Germinal center (tissue), 1 donor: ENCODE results near the gene SLC35E2B.
A peak's percentile ranks its signal among the peaks of the same experiment; 100 is the strongest.
"Not testable (repeated sequence)": the region's sequence is repeated elsewhere in the genome, so short reads cannot be mapped to it uniquely, and the experiment has no call there.

Source experiments
- DNase-seq: peaks from one replicate; pipeline ENCODE4 v3.0.0; 2012; ENCODE audit warnings: mixed read lengths, low spot score

SLC35E2B gene

DNA sequence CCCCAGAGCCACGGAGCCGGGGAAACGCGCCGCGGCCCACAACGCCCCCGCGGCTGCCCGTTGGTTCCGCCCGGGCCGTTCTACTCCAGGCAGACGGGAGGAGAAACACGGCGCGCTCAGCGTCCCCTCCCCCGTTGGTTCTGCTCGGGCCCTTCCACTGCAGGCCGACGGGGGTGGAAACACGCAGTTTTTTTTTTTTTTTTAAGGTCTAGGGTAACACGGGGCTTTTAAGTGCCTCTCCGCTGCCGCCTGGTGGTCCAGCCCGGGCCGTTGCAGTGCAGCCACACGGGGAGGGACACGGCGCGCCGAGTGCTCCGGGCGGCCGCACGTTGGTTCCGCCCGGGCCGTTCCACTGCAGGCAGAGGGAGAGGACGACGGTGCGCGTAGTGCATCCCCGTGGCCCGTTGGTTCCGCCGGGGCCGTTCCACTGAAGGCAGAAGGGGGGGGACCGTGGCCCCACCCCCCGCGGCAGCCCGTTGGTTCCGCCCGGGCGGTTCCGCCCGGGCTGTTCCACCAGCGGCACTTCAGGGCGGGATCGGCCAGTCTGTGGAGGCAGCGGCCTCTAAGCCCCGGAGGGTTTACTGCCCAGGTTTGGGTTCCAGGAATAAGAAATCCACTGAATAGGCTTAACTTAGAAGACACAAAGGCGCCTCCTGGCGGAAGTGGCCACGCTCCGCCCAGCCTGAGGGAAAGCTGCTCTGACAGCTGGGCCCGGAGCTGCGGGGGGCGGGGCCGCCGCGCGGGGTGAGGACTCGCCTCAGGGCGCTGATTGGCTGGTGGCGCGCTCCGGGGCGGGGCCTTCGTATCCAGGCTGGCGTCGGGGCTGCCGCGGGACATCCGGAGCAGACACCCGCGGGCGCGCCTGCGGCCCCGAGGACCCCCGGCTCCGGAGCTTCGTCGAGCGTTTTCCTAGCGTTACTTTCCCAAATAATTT is at the start of gene SLC35E2B:
TSS of gene SLC35E2B (minus strand) at position 82 of the 934 bp plus-strand sequence. CDS start 16,096 bp downstream, outside the sequence.
- peak; percentile 69 for DNase-seq

DNA sequence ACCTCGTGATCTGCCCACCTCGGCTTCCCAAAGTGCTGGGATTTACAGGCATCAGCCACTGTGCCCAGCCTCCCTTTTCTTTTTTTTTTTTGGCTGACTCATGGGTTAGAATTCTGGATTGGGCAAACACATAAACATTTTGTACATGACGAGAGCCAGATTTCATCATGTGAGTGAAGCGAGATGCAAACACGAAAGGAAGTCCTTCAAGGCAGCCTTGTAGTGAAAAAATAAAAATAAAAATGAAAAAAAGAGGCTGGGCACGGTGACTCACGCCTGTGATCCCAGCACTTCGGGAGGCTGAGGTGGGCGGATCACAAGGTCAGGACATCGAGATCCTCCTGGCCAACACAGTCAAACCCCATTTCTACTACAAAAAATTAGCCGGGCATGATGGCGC is 48.4 kb upstream of the SLC35E2B start:
- not testable (repeated sequence) for DNase-seq

DNA sequence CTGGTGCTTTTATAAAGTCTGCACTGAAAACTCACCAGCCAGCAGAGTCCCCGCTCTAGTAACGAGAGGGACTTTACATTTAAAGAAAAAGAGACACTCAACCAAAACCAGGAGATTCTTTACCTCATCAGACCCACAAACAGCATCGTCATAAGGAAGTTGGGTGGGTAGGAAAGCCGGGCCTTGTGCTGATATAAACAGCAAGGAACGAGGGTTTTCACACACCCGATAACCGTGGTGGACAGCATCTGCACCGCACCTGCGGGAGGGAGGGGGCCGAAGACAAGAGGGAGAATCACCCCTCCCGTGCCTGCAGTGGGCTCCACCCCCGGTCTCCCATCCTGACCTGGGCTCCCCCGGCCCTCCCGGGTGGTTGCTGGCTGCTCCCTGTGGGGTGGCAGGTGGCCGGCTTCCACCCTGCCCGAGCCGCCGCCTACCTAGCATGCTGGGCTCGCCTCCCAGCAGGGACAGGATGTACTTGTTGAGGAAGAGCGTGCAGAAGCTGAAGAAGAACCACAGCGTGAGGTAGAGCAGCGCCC is 46.3 kb upstream of the SLC35E2B start:
- DNase-seq, result not testable (repeated sequence)

DNA sequence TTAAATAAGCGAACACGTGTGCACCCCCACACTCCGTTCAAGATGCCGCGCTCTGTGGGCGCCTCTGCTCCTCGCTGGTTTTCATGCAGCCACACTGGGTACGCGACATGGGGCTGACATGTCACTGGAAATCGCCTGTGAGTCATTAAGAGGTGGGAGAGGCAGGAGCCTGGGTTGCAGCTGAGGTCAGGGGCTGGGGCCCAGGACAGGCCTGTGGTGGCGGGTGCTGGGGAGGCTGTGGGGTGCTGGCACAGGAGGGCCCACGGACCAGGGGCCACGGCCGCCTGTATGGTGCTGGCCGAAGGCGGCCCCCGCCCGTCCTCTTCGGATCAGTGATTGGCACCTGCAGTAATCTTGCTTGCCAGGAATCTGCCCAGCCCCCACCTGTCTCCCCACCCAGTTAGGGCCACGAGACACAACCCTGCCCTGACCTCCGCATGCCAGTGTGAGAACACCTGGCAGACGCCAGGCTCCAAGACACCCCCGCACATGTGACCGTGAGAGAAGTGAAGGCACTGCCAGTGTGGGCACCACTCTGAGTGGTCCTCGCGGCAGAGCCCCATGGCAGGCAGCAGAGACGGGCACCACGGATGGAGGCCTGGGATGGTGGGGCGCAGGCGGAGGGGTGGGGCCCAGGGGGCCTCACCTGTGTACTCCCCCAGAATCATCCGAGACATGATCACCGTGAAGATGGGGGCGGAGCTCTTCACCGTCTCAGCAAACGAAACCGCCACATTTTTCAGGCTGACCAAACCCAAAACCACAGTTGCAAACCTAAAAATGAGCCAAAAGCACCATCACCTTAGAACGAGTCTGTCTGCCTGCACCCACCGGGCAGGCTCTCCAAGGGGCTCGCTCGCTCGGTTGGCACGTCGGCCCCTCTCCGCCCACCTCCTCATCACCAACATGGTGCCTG is 45.3 kb upstream of the SLC35E2B start:
- DNase-seq, result not testable (repeated sequence)

DNA sequence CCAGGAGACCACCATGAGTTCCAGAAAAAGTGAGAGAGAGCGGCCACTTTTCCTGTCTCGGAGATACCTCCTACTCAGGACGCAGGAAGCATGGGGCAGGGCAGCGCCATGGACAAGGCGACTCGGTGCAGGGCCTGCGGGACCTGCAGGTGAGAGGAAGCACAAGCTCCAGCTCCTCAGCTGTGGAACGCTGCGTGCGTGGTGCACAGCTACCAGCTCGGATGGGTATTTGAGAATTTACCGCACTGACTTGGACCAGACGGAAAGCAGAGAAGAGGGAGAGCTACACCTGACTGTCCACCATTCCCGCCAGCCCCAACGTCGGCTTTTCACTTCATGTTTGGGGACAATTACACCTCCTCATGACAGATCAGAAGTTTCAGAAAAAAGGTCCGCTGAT is 39.8 kb upstream of the SLC35E2B start:
- no peak for DNase-seq

DNA sequence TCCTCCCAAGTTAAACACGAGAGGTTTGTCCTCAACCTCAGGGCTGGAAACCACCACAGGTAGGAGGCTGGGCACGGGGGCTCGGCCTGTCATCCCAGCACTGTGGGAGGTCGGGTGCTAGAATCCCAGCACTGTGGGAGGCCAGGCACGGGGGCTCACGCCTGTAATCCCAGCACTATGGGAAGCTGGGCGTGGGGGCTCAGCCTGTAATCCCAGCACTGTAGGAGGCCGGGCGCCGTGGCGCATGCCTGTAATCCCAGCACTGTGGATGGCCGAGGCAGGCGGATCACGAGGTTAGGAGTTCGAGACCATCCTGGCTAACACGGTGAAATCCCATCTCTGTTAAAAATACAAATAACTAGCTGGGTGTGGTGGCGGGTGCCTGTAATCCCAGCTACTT is 38.3 kb upstream of the SLC35E2B start:
- no peak for DNase-seq

DNA sequence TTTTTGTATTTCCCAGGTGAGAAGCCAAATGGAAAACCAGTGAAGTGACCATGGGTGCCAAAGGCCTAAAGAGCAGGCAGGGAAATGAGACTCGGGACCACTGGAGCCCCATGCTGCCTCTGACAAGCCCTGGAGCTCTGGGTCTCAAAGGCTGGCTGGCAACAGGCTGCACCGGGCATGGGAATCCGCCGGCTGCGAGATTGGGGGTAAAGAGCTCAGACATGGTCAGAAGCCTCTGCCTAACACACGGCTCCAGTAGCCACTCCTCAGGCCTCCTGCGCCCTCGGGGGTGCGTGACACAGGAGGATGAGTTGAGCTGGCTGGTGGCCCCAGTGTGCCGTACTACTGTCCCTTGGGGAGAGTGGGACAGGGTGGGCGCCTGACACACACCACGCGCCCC is 37.6 kb upstream of the SLC35E2B start:
- not testable (repeated sequence) for DNase-seq

DNA sequence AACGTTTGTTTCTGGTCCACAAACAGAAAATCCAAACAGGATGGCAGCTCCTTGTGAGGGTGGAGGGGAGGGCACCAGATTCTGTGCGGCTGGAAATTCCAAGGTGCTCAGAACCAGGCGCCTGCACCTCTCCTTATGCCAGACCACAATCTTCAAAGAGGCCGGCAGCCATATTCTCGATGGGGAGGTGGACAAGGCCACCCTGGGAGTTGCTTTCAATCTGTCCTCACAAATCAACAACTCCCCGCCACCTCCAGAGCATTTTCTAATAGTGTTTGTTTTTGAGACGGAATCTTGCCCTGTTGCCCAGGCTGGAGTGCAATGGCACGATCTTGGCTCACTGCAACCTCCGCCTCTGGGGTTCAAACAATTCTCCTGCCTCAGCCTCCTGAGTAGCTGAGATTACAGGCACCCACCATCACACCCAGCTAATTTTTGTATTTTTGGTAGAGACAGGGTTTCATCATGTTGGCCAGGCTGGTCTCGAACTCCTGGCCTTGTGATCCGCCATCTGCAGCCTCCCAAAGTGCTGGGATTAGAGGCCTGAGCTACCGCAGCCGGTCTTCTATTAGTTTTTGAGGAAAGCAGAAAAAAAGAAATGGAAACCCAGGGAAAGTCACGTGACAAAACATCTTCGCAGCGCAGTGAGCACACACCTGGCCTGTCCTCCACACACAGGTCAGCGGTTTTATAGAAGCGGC is 36.7 kb upstream of the SLC35E2B start:
- not testable (repeated sequence) for DNase-seq

DNA sequence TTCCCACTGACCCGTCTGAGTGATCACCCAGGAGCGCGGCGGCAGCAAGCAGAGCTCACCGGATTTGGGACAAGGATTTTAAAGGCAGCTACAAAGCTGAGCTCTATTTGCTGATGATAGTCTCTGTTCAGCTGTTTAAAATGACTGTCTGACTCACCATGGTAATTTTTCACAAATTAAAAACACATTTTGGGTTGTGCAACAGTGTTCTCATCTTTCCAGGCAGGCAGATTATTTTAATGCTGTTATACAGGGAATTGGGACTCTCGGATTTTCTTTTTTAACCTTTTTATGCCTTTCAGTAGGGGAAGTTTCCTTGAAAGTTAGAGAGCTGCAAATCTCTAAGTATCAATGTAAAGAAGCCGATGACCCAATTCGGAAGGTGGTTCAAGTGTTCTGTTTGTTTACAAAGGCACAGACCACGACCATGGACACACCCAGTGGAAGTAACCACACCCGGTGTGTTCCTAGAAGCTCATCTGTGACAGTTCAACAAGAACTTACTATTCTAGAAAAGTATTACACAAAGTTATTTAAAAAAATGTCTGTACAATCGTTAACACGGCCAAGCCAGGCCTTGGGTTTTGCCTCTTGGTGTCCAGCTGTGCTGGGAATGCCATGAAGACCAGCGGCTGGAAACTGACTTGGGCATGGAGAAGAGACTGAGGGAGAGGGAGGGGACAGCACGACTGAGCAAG is 35.9 kb upstream of the SLC35E2B start:
- DNase-seq, result not testable (repeated sequence)

DNA sequence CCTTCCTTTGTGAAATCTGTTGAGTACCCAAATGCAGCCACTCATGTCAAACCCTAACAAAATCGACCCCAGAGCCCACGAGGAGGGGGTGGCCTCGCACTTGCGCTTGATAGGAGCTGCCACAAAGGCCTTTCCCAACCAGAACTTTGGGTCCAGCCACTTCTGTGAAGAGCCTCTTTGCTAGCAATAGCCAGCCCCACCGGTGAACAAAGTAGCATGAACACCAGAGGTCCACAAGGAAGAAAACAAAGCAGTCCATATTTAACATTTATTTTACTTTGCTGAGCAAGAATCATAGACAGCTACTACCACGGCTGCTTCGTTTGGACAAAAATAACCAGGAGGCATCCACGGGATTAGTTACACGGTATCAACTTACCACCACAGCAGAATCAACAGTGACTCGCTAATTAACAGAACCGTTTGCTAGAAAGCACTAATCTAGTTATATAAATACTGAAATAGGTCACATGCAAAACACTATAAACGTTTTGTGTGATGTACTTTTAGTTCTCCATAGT is 34.6 kb upstream of the SLC35E2B start:
- DNase-seq, result not testable (repeated sequence)

DNA sequence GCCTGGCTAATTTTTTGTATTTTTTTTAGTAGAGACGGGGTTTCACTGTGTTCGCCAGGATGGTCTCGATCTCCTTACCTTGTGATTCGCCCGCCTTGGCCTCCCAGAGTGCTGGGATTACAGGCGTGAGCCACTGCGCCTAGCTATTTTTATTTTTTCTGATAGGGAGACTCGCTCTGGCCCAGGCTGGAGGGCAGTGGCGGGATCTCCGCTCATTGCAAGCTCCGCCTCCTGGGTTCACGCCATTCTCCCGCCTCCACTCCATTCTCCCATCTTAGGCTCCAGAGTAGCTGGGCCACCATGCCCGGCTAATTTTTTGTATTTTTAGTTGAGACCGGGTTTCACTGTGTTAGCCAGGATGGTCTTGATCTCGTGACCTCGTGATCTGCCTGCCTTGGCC is 33.5 kb upstream of the SLC35E2B start:
- not testable (repeated sequence) for DNase-seq

DNA sequence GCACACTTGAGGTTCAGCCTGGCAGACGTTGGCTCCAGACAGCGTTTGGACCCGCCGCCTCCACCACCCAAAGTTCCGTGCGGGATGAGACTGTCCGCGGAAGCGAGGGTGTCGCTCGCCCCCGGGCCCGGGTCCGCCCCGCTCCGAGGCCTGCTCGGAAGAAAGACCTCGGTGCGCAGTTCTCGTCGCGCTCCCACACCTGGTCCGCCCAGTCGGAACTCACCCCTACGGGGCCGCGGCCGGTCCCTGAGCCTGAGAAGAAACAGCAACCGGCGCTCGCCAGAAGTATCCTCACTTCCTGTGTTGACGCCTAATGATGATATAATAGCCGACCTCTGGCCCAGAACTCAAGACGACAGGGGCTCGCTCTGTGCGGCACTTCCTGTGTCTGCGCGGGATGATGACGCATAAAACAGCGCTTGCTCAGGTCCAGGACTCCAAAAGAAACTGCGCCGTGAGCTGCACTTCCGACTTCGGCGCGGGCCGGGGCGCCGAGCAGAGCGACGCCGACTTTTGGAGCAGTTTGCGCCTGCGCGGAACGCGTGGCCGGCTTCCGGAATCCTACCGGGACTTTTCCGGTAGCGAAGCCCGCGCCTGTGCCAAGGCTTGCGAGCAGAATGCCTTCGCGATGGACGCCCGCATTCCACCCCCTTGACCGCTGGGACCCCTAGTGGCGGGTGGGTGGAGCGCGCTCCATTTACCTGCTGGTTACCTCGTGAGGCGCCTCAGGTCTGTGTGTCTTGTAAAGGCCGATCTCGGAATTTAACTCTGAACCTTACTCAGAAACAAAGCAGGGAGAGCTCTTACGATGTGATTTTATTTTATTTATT is 31.7 kb upstream of the SLC35E2B start, which contains the start of gene CDK11A:
TSS of gene CDK11A (minus strand) at position 323 of the 830 bp plus-strand sequence. CDS start 1,539 bp downstream, outside the sequence.
- peak; percentile 95 for DNase-seq

DNA sequence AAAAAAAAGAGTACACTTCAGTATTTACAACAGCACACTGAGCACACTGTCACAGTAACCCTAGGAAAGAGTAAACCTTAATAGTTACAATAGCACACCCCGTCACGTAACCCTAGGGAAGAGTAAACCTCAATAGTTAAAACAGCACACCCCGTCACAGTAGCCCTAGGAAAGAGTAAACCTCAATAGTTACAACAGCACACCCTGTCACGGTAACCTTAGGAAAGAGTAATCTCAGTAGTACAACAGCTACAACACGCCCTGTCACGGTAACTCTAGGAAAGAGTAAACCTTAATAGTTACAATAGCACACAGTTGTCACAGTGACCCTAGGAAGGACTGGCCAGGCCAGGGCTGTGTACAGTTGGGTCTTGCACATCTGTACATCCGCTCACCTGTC is 28.6 kb upstream of the SLC35E2B start:
- DNase-seq, result no peak

DNA sequence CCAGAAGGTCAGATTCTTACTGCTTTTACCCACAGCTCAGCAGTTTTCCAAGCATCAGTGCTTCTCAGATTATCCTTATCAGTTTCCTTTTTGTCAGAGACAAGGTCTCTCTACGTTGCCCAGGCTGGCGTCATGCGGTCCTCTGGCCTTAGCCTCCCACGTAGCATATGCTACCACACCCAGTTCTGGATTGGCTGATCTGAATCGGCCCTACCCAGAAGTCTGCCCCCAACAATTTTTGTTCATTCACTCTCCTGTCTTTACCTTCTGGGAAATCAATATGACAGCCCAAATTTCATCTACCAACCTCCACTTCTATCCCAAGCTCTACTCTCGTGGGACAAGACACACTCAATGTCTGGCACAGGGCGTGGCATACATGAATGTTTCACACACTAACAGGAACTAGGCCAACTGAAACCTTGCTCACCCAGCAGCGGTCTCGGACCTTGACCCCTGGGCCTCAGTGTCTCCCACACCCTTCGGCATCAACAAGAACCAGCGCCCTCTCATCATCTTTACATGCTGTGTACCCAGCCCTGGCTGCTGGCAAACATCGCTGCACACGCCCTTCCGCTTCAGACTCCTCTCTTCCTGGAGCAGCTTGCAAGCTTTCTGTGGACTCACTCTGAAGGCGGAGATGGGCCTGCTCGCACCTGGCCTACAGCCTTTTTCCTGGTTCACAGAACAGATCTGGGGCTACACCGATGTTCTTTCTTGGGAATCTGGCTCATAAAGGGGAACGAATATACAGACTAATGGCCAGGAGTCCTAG is 22.7 kb upstream of the SLC35E2B start:
- DNase-seq, result not testable (repeated sequence)

DNA sequence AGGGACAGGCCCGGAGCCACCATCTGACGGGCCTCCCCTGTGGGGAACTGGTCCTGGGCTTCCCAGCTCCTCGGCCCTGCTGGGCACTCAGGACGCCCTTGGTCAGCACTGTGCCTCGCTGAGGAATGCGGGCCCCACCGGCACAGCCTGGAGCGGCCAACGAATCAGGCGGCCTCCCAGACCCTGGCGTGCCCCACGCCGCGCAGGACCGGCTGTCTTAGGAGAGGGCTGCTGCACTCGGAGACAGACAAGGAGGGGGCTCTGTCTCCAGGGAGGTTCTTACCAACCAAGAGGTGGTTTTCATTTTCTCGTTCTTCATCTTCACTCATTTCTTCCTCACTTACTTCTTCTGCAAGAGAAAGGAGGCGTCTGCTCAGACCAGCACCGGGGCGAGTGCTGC is 15.3 kb upstream of the SLC35E2B start:
- not testable (repeated sequence) for DNase-seq

DNA sequence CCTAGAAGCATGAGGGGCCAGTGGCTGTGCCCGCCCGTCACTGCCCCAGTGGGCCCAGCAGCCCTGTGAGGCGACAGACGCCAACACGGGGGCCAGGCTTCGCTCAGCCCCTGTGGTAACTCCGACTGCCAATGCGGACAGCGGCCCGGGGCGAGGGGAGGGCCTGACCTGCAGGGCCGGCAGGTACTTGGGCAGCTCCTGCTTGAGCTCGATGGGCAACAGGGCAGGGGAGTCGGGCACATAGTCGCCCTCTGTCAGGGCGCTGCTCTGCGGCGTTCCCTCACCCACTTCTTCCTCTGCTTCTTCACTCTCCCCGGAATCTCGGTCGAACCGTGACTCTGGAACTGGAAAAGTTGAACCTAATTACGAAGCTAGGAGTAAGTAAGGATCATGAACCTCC is 14.6 kb upstream of the SLC35E2B start:
- not testable (repeated sequence) for DNase-seq

DNA sequence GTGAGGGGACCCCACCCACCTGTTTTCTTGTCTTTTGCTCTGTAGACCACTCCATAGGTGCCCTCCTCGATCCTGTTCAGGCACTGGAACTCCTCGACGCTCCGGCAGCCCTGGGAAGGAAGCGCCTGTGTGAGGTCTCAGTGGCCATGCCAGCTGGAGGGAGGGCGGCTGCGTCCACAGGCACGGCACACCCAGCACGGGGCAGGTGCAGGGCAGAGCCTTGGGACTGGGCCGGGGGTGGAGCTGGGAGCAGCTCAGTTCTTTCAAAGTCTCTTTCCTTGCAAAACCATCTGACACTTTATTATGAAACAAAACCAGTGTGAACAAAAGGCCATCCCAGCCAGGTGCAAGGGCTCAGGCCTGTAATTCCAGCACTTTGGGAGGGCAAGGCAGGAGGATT is 13.0 kb upstream of the SLC35E2B start:
- DNase-seq, result not testable (repeated sequence)

DNA sequence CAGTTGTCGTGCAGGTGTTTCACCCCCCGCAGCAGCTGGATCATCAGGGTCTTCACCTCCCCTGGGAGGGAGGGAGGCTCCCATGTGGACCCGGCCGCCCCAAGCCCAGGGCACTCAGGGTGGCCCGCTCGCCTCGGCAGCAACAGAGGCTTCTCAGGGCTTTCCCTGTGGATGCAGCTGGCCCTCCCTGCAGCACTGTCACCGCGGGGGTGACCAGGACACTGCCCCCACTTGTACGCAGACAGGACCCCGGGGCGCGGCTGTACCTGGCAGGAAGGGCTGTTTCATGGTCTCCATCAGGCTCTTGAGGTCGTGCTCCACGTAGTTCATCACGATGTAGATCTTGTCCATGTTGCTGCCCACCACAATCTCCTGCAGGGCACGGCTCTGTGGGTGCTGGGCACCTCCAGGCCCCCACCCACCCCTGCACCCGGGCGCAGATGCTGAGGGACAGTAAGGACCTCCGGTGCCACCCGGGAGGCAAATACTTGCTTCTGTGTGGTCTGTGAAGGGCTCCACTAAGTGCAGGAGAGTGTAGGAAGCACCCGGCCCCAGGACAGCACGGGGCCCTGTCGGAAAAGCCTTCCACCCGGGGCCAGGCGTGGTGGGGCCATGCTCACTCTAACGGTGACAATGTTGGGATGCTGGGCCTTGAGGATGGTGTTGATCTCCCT is 11.8 kb upstream of the SLC35E2B start:
- not testable (repeated sequence) for DNase-seq
